GM12892 (cell line): Measurements from ENCODE around the gene ADGRL3.

Experiments used
- POLR2A ChIP-seq: IDR thresholded peaks from 2 replicates; pipeline ENCODE4 v1.6.1; 2011; ENCODE audit warnings: low read depth, low read length, control low read depth
- POLR2AphosphoS5 ChIP-seq: IDR thresholded peaks from 2 replicates; pipeline ENCODE4 v1.6.1; 2011; ENCODE audit warnings: low read depth, low read length, control low read depth
- TAF1 ChIP-seq: IDR thresholded peaks from 2 replicates; pipeline ENCODE4 v1.6.1; 2011; ENCODE audit warnings: low read depth, mild to moderate bottlenecking, control low read depth, low read length, borderline replicate concordance

- TF ChIP-seq POLR2A (no peak), POLR2AphosphoS5 (no peak), TAF1 (no peak)
These were observed 550.7 kb downstream of the ADGRL3 start for GRCh38 chr4:61750810-61751209.
